CD4-positive, alpha-beta T cell (primary cell): ENCODE measurements around the gene CRYGN. TPM values are rescaled to one million over a fixed set of nuclear protein-coding genes. Genes with fewer than 3 reads are reported as not detected.

Source experiments
- ATAC-seq: fragments of 200-7000 bp; cut with Tn5 transposase; one replicate; pipeline ENCODE4 v1.10.0; 2022; ENCODE audit warnings: mild to moderate bottlenecking; ENCODE audit not compliant: poor library complexity
- CTCF ChIA-PET: fragments of 350-600 bp; sonication (Branson Sonifier 250); formaldehyde crosslinking; loops from one replicate; lab custom pipeline; 2021; ENCODE audit warnings: antibody characterized with exemption, inconsistent platforms; lab: Charles Lee
- POLR2A ChIA-PET: fragments of 350-600 bp; sonication (Branson Sonifier 250); formaldehyde crosslinking; loops from one replicate; lab custom pipeline; 2021; ENCODE audit warnings: antibody characterized with exemption, inconsistent platforms; lab: Charles Lee
- DNase-seq, 14 experiments: peaks; one replicate each; pipeline ENCODE4 v3.0.0-alpha.2; 2013 to 2020; ENCODE audit warnings: mixed read lengths in 2 of 14
- H3K27ac ChIP-seq, 2 donors: one replicate each; pipeline versions ENCODE4 v1.5.1 to v1.7.0; 2013; ENCODE audit warnings: low read length in 2 of 2, low read depth in 1 of 2, mild to moderate bottlenecking in 1 of 2
- H3K27me3 ChIP-seq, 2 experiments: 1 replicate in 1 of 2; 2 replicates in 1 of 2; pipeline versions ENCODE4 v1.6.1 to v1.7.0; 2013; ENCODE audit warnings: low read length in 2 of 2, control low read depth in 1 of 2, mild to moderate bottlenecking in 1 of 2, moderate library complexity in 1 of 2; ENCODE audit not compliant: insufficient read depth in 2 of 2, control insufficient read depth in 1 of 2
- H3K36me3 ChIP-seq: one replicate; pipeline ENCODE4 v1.6.1; 2013; ENCODE audit warnings: low read length, control low read depth; ENCODE audit not compliant: insufficient read depth
- H3K4me1 ChIP-seq: one replicate; pipeline ENCODE4 v1.6.1; 2013; ENCODE audit warnings: low read length, control low read depth; ENCODE audit not compliant: insufficient read depth
- H3K4me3 ChIP-seq: one replicate; pipeline ENCODE4 v1.5.1; 2013; ENCODE audit warnings: mild to moderate bottlenecking, low read length, moderate library complexity
- H3K9me3 ChIP-seq, 2 experiments: 1 replicate in 1 of 2; 2 replicates in 1 of 2; pipeline versions ENCODE4 v1.6.1 to v1.7.0; 2013; ENCODE audit warnings: low read length in 2 of 2, mild to moderate bottlenecking in 2 of 2, control low read depth in 1 of 2, moderate library complexity in 1 of 2; ENCODE audit not compliant: control insufficient read depth in 1 of 2, insufficient read depth in 1 of 2
- H3K27ac Mint-ChIP-seq: one replicate; pipeline ENCODE4 v1.8.0; 2020; ENCODE audit warnings: mixed read lengths
- H3K27me3 Mint-ChIP-seq: one replicate; pipeline ENCODE4 v1.8.0; 2021; ENCODE audit warnings: mixed read lengths
- H3K36me3 Mint-ChIP-seq: one replicate; pipeline ENCODE4 v1.8.0; 2021; ENCODE audit warnings: low read depth, mixed read lengths
- H3K4me1 Mint-ChIP-seq: one replicate; pipeline ENCODE4 v1.8.0; 2021; ENCODE audit warnings: low read depth, mixed read lengths
- H3K4me3 Mint-ChIP-seq: one replicate; pipeline ENCODE4 v1.8.0; 2020; ENCODE audit warnings: mild to moderate bottlenecking, mixed read lengths
- H3K9me3 Mint-ChIP-seq: one replicate; pipeline ENCODE4 v1.8.0; 2020; ENCODE audit warnings: mixed read lengths
- CTCF ChIP-seq: fragments of 200-600 bp; IDR thresholded peaks from one replicate; pipeline ENCODE4 v1.8.0; 2022; ENCODE audit warnings: antibody characterized with exemption, mild to moderate bottlenecking
- intact Hi-C, 2 experiments: fragments of 100-400 bp; cut with DNase I in 1 of 2; cut with micrococcal nuclease in 1 of 2; formaldehyde crosslinking; loops; one replicate each; pipeline versions ENCODE4 v1.15.1 to v1.9.0; 2023 to 2025; cut with DNase I, micrococcal nuclease
- total RNA-seq, 174 experiments: library from RNA in 2 of 174; stranded (reverse) in 2 of 174; gene quantifications; one replicate each; pipeline ENCODE4 v1.2.3 and lab custom pipeline; 2021 to 2026

The CRYGN gene
- total RNA-seq, 2 experiments from 2014 or later: 0.14 TPM; not detected in 1

GRCh38 chr7:151429237-151429559, 10.7 kb downstream of the CRYGN start:
- peak overlapping the region; percentile 85 for H3K27ac Mint-ChIP-seq
- Histone ChIP-seq H3K36me3 (no peaks in the 10 kb centered on the region), H3K27ac (peak overlapping the region; percentile 53 to 58), H3K4me1 (peaks cover 78% of the 10 kb centered on the region), H3K27me3 (no peaks in the 10 kb centered on the region), H3K4me3 (no peak overlapping the region), H3K9me3 (no peaks in the 10 kb centered on the region)
- ATAC-seq (no peak), DNase-seq (no peak)
- H3K4me1 Mint-ChIP-seq: peaks cover 53% of the 10 kb centered on the region
- H3K36me3 Mint-ChIP-seq: no peaks in the 10 kb centered on the region
- H3K27me3 Mint-ChIP-seq: no peaks in the 10 kb centered on the region
- intact Hi-C loops: loop anchor here in 1 of 2 experiments (2.0 kb wide), 1 partner anchor 26 kb away; no protein-coding TSS in a partner anchor
- no peak for TF ChIP-seq CTCF
- CTCF ChIA-PET: no interaction called here
- H3K9me3 Mint-ChIP-seq: no peaks in the 10 kb centered on the region
- H3K4me3 Mint-ChIP-seq: peak overlapping the region; percentile 16
- POLR2A ChIA-PET: interaction anchor here (1.2 to 4.5 kb wide), 6 partner anchors 12 to 91 kb away, joined by 3 to 31 read pairs (median 8); partner anchors contain the start of genes CRYGN, NUB1 and RHEB

- ChIA-PET POLR2A (interaction anchor here (0.7 to 2.0 kb wide), 4 partner anchors 16 to 127 kb away, joined by 3 to 25 read pairs (median 4); partner anchors contain the start of gene RHEB), CTCF (no interaction called here)
- no peaks in the 10 kb centered on the region for H3K36me3 Mint-ChIP-seq
- H3K27me3 ChIP-seq: no peaks in the 10 kb centered on the region
- no peak for TF ChIP-seq CTCF
- no peaks in the 10 kb centered on the region for H3K9me3 ChIP-seq
- H3K4me1 ChIP-seq: peaks cover 72% of the 10 kb centered on the region
- peak overlapping the region; percentile 58 for H3K4me3 Mint-ChIP-seq
- peak overlapping the region; percentile 85 for H3K27ac Mint-ChIP-seq
- ATAC-seq (no peak), DNase-seq (no peak)
- H3K27ac ChIP-seq: peak overlapping the region; percentile 53 to 58
- intact Hi-C loops: loop anchor here in 1 of 2 experiments (2.0 kb wide), 1 partner anchor 26 kb away; no protein-coding TSS in a partner anchor
- no peaks in the 10 kb centered on the region for H3K27me3 Mint-ChIP-seq
- H3K4me1 Mint-ChIP-seq: peaks cover 53% of the 10 kb centered on the region
- no peaks in the 10 kb centered on the region for H3K36me3 ChIP-seq
- H3K9me3 Mint-ChIP-seq: no peaks in the 10 kb centered on the region
- H3K4me3 ChIP-seq: no peak overlapping the region
Observed at GRCh38 chr7:151428378-151429236, 11.3 kb downstream of the CRYGN start.

GRCh38 chr7:151427705-151428377, 12.1 kb downstream of the CRYGN start:
- H3K27ac ChIP-seq: peak overlapping the region; percentile 4 to 53
- peak overlapping the region; percentile 58 for H3K4me3 Mint-ChIP-seq
- TF ChIP-seq CTCF: no peak
- no peaks in the 10 kb centered on the region for H3K27me3 Mint-ChIP-seq
- ChIA-PET CTCF (no interaction called here), POLR2A (interaction anchor here (0.7 kb wide), 2 partner anchors 15 to 126 kb away, joined by 3 to 4 read pairs; no protein-coding TSS in a partner anchor)
- H3K4me1 ChIP-seq: peaks cover 65% of the 10 kb centered on the region
- peaks cover 45% of the 10 kb centered on the region for H3K4me1 Mint-ChIP-seq
- H3K27ac Mint-ChIP-seq: peak overlapping the region; percentile 85
- intact Hi-C loops: loop anchor here in 1 of 2 experiments (2.0 kb wide), 1 partner anchor 25 kb away; no protein-coding TSS in a partner anchor
- DNase-seq (peak in 1 of 14 experiments; percentile 31), ATAC-seq (no peak)
- H3K4me3 ChIP-seq: no peak overlapping the region
- H3K36me3 ChIP-seq: no peaks in the 10 kb centered on the region
- no peaks in the 10 kb centered on the region for H3K27me3 ChIP-seq
- no peaks in the 10 kb centered on the region for H3K36me3 Mint-ChIP-seq
- no peaks in the 10 kb centered on the region for H3K9me3 Mint-ChIP-seq
- no peaks in the 10 kb centered on the region for H3K9me3 ChIP-seq
